NT2/D1 (cell line): Measurements from ENCODE around the gene SLCO3A1.

Source experiments
- DNase-seq: peaks from one replicate; pipeline ENCODE4 v3.0.0-alpha.2; 2011; ENCODE audit warnings: low read depth, low spot score
- H3K27me3 ChIP-seq: 2 replicates; pipeline ENCODE4 v1.6.0; 2011; ENCODE audit warnings: mild to moderate bottlenecking; ENCODE audit not compliant: insufficient read length, insufficient read depth
- H3K36me3 ChIP-seq: 2 replicates; pipeline ENCODE4 v1.6.1; 2011; ENCODE audit warnings: mild to moderate bottlenecking, low read length, mixed read lengths; ENCODE audit not compliant: insufficient read depth, insufficient read length
- H3K4me1 ChIP-seq: 2 replicates; pipeline ENCODE4 v1.5.1; 2011; ENCODE audit not compliant: insufficient read depth, insufficient read length
- H3K4me3 ChIP-seq: 2 replicates; pipeline ENCODE4 v1.5.1; 2011; ENCODE audit warnings: low read depth; ENCODE audit not compliant: insufficient read length
- H3K9ac ChIP-seq: 2 replicates; pipeline ENCODE4 v1.6.0; 2011; ENCODE audit warnings: low read depth; ENCODE audit not compliant: insufficient read length
- H3K9me3 ChIP-seq: 2 replicates; pipeline ENCODE4 v1.5.1; 2011; ENCODE audit warnings: mild to moderate bottlenecking, low read length; ENCODE audit not compliant: insufficient read depth
- SUZ12 ChIP-seq: IDR thresholded peaks from 2 replicates; pipeline ENCODE4 v1.6.1; 2011; ENCODE audit not compliant: insufficient read length, insufficient read depth; ENCODE audit errors: extremely low read depth
- YY1 ChIP-seq: IDR thresholded peaks from 2 replicates; pipeline ENCODE4 v1.6.1; 2011; ENCODE audit not compliant: insufficient read length, insufficient read depth
- ZNF274 ChIP-seq: IDR thresholded peaks from 2 replicates; pipeline ENCODE4 v1.6.1; 2011; ENCODE audit warnings: mild to moderate bottlenecking, low read depth, low read length

The SLCO3A1 gene

GRCh38 chr15:91967935-91968606 is 114.6 kb downstream of the SLCO3A1 start:
- no peak overlapping the region for H3K9ac ChIP-seq
- TF ChIP-seq ZNF274 (no peak), YY1 (no peak), SUZ12 (no peak)
- H3K27me3 ChIP-seq: no peaks in the 10 kb centered on the region
- H3K4me1 ChIP-seq: peaks cover 8% of the 10 kb centered on the region
- DNase-seq: no peak
- H3K4me3 ChIP-seq: no peak overlapping the region
- H3K36me3 ChIP-seq: no peaks in the 10 kb centered on the region
- 0 out of 2 replicates have a peak, but pooled peaks cover 7% of the 10 kb centered on the region for H3K9me3 ChIP-seq

DNA sequence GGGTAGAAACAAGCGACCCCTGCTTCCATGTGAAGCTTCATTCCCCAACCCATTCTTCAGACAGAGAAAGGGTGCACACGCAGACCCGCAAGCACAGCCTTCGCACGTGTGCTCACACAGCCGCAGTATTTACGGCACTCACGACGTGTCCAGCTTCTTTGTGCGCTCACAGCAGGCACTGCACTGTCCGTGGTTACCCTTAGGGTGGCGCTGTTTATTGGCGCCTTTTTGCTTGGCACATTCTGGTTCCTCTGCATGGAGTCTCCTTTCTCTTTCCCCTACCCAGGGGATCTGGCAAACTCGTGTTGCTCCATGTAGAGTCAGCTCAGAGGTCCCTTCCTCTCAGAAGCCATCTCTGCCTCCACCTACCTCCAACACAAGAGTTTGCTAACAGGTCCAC is 115.1 kb downstream of the SLCO3A1 start:
- TF ChIP-seq SUZ12 (no peak), YY1 (no peak), ZNF274 (no peak)
- no peak for DNase-seq
- Histone ChIP-seq H3K4me1 (peaks cover 8% of the 10 kb centered on the region), H3K27me3 (no peaks in the 10 kb centered on the region), H3K36me3 (no peaks in the 10 kb centered on the region), H3K4me3 (no peak overlapping the region), H3K9ac (no peak overlapping the region), H3K9me3 (0 out of 2 replicates have a peak, but pooled peaks cover 6% of the 10 kb centered on the region)

DNA sequence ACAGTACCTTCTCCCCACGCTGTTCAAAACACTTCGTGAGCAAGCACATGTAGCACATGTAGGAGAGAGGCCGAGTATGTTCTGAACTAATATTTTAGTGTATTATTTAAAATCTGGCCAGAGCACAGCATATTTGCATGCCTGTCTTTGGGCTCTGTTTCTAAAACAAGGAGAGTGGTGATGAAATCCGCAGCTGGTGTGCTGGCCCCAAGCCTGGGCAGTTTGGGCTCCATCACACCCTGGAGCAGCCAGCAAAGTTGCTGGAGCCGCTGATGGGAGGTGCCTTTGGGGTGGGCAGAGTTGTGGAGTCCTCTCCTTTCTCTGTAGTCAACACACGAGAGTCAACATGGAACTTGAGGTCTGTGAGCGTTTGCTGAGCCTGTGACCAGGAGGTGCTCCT is 116.6 kb downstream of the SLCO3A1 start:
- H3K36me3 ChIP-seq: no peaks in the 10 kb centered on the region
- H3K27me3 ChIP-seq: no peaks in the 10 kb centered on the region
- H3K4me1 ChIP-seq: peaks cover 10% of the 10 kb centered on the region
- H3K9me3 ChIP-seq: no peaks in the 10 kb centered on the region
- no peak overlapping the region for H3K9ac ChIP-seq
- TF ChIP-seq ZNF274 (no peak), YY1 (no peak), SUZ12 (no peak)
- DNase-seq: no peak
- no peak overlapping the region for H3K4me3 ChIP-seq

GRCh38 chr15:91973481-91973880 is 120.0 kb downstream of the SLCO3A1 start:
- Histone ChIP-seq H3K36me3 (no peaks in the 10 kb centered on the region), H3K9me3 (no peaks in the 10 kb centered on the region), H3K4me3 (no peak overlapping the region), H3K27me3 (no peaks in the 10 kb centered on the region), H3K4me1 (peaks cover 3% of the 10 kb centered on the region), H3K9ac (no peak overlapping the region)
- TF ChIP-seq ZNF274: no peak
- TF ChIP-seq SUZ12: no peak
- TF ChIP-seq YY1: no peak
- no peak for DNase-seq

GRCh38 chr15:91974321-91974720 is 120.8 kb downstream of the SLCO3A1 start:
- H3K36me3 ChIP-seq: no peaks in the 10 kb centered on the region
- no peak for DNase-seq
- no peak overlapping the region for H3K4me3 ChIP-seq
- no peaks in the 10 kb centered on the region for H3K9me3 ChIP-seq
- TF ChIP-seq ZNF274: no peak
- TF ChIP-seq SUZ12: no peak
- no peak for TF ChIP-seq YY1
- peaks cover 3% of the 10 kb centered on the region for H3K4me1 ChIP-seq
- no peak overlapping the region for H3K9ac ChIP-seq
- H3K27me3 ChIP-seq: no peaks in the 10 kb centered on the region

DNA sequence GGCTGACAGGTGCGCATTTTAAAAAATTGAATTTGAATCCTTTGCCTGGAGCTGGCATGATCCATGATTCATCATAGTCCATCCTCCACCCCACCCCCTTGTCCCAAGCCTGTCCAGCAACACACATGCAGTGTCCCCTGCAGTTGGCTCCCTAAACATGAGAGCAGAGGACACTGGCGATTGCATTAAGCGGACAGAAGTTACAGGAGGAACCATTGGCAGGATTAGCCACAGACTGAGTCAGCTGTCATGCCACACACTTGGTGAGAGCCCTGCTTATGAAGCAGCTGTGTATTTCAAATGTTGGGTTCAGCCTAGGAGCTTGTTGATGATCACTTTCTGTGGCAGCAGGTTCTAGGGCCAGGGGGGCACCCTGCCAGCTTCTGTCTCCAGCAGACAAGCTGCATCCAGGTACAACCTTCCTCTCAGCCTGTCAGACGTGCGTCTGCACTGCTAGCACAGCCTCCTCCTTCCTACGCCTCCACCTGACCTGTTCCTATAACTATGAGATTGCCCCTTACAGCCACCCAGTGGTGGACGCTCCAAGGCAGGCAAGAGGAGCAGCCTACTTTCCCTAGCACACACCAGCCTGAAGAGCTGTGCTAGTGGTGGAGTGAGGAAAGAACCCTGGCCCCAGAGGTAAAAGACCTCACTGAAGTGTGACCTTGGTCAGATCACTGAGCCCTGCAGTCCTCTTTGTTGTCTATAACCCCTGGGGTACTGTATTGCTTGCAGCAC is 121.9 kb downstream of the SLCO3A1 start:
- no peak overlapping the region for H3K4me3 ChIP-seq
- H3K4me1 ChIP-seq: peaks cover 3% of the 10 kb centered on the region
- no peaks in the 10 kb centered on the region for H3K9me3 ChIP-seq
- no peak overlapping the region for H3K9ac ChIP-seq
- DNase-seq: no peak
- H3K36me3 ChIP-seq: no peaks in the 10 kb centered on the region
- H3K27me3 ChIP-seq: no peaks in the 10 kb centered on the region
- TF ChIP-seq SUZ12 (no peak), ZNF274 (no peak), YY1 (no peak)

- H3K9me3 ChIP-seq: no peaks in the 10 kb centered on the region
- H3K9ac ChIP-seq: no peak overlapping the region
- H3K27me3 ChIP-seq: no peaks in the 10 kb centered on the region
- H3K4me1 ChIP-seq: peaks cover 3% of the 10 kb centered on the region
- no peak for DNase-seq
- H3K36me3 ChIP-seq: no peaks in the 10 kb centered on the region
- H3K4me3 ChIP-seq: no peak overlapping the region
- TF ChIP-seq YY1 (no peak), ZNF274 (no peak), SUZ12 (no peak)
Measured at GRCh38 chr15:91976966-91977365, 123.5 kb downstream of the SLCO3A1 start.
